ENCODE data around the gene SCUBE3. TPM values are rescaled to one million over a fixed set of nuclear protein-coding genes. Genes with fewer than 3 reads are reported as not detected.

Gene SCUBE3
- total RNA-seq, 3 donors from 2014 or later (not counting 1 experiment from before 2014, with no cell fraction given): 0.25 to 0.31 TPM; not detected in 1

- H3K27ac Mint-ChIP-seq: no peak overlapping the region
- no peak for DNase-seq
- H3K4me1 Mint-ChIP-seq: no peaks in the 10 kb centered on the region
- no peak for ATAC-seq
- no peaks in the 10 kb centered on the region for H3K36me3 Mint-ChIP-seq
- 87% methylated on average over 2 of the region's 2 CpGs for WGBS (ENCODE audit: insufficient coverage)
- H3K9me3 Mint-ChIP-seq: no peaks in the 10 kb centered on the region
- H3K4me3 Mint-ChIP-seq: no peak overlapping the region
- no peaks in the 10 kb centered on the region for H3K36me3 ChIP-seq (ENCODE audit: control insufficient read depth, insufficient read depth, low read length)
- H3K4me1 ChIP-seq (ENCODE audit: control insufficient read depth, insufficient read depth, low read length): no peaks in the 10 kb centered on the region
- no peaks in the 10 kb centered on the region for H3K9me3 ChIP-seq (ENCODE audit: control insufficient read depth, insufficient read depth, low read length)
- no peak for TF ChIP-seq CTCF (IDR thresholded peaks at IDR 0.05)
- intact Hi-C loops (cut with micrococcal nuclease): no loop called here
- peaks cover 17 to 21% of the 10 kb centered on the region in 2 donors for H3K27me3 Mint-ChIP-seq (ENCODE audit: low read depth in 2 of 2)
- no peak overlapping the region for H3K4me3 ChIP-seq (ENCODE audit: low read length)
- H3K27me3 ChIP-seq (ENCODE audit: control insufficient read depth, insufficient read depth, low read length): no peaks in the 10 kb centered on the region
- H3K27ac ChIP-seq (ENCODE audit: low read length): no peak overlapping the region
Observed at GRCh38 chr6:35183935-35184334, 29.8 kb upstream of the SCUBE3 start.

- H3K27ac ChIP-seq (ENCODE audit: low read length): no peak overlapping the region
- DNase-seq: no peak
- H3K4me1 Mint-ChIP-seq: no peaks in the 10 kb centered on the region
- H3K4me3 Mint-ChIP-seq: no peak overlapping the region
- 71% methylated on average over 7 of the region's 9 CpGs for WGBS (ENCODE audit: insufficient coverage)
- no peaks in the 10 kb centered on the region for H3K36me3 Mint-ChIP-seq
- no peaks in the 10 kb centered on the region for H3K27me3 ChIP-seq (ENCODE audit: control insufficient read depth, insufficient read depth, low read length)
- peaks cover 17 to 21% of the 10 kb centered on the region in 2 donors for H3K27me3 Mint-ChIP-seq (ENCODE audit: low read depth in 2 of 2)
- no peak for ATAC-seq
- no peaks in the 10 kb centered on the region for H3K9me3 Mint-ChIP-seq
- no peaks in the 10 kb centered on the region for H3K9me3 ChIP-seq (ENCODE audit: control insufficient read depth, insufficient read depth, low read length)
- H3K4me3 ChIP-seq (ENCODE audit: low read length): no peak overlapping the region
- no peaks in the 10 kb centered on the region for H3K4me1 ChIP-seq (ENCODE audit: control insufficient read depth, insufficient read depth, low read length)
- no peak for TF ChIP-seq CTCF (IDR thresholded peaks at IDR 0.05)
- H3K27ac Mint-ChIP-seq: no peak overlapping the region
- H3K36me3 ChIP-seq (ENCODE audit: control insufficient read depth, insufficient read depth, low read length): no peaks in the 10 kb centered on the region
- intact Hi-C loops (cut with micrococcal nuclease): no loop called here
Observed at GRCh38 chr6:35184580-35185301, 29.0 kb upstream of the SCUBE3 start.

- no peak for TF ChIP-seq CTCF (IDR thresholded peaks at IDR 0.05)
- DNase-seq (no peak), ATAC-seq (no peak)
- Histone ChIP-seq H3K4me3 (ENCODE audit: low read length) (no peak overlapping the region), H3K36me3 (ENCODE audit: control insufficient read depth, insufficient read depth, low read length) (no peaks in the 10 kb centered on the region), H3K9me3 (ENCODE audit: control insufficient read depth, insufficient read depth, low read length) (no peaks in the 10 kb centered on the region), H3K27ac (ENCODE audit: low read length) (no peak overlapping the region), H3K27me3 (ENCODE audit: control insufficient read depth, insufficient read depth, low read length) (no peaks in the 10 kb centered on the region), H3K4me1 (ENCODE audit: control insufficient read depth, insufficient read depth, low read length) (no peaks in the 10 kb centered on the region)
- H3K4me1 Mint-ChIP-seq: no peaks in the 10 kb centered on the region
- 45% methylated on average over 3 of the region's 6 CpGs for WGBS (ENCODE audit: insufficient coverage)
- H3K9me3 Mint-ChIP-seq: no peaks in the 10 kb centered on the region
- H3K27ac Mint-ChIP-seq: no peak overlapping the region
- no peak overlapping the region for H3K4me3 Mint-ChIP-seq
- no peaks in the 10 kb centered on the region for H3K36me3 Mint-ChIP-seq
- intact Hi-C loops (cut with micrococcal nuclease): no loop called here
- peaks cover 17 to 21% of the 10 kb centered on the region in 2 donors for H3K27me3 Mint-ChIP-seq (ENCODE audit: low read depth in 2 of 2)
Observed at GRCh38 chr6:35185302-35185681, 28.5 kb upstream of the SCUBE3 start.

- 75% methylated on average over 1 of the region's 1 CpG for WGBS (ENCODE audit: insufficient coverage)
- no peaks in the 10 kb centered on the region for H3K36me3 ChIP-seq (ENCODE audit: control insufficient read depth, insufficient read depth, low read length)
- H3K4me3 Mint-ChIP-seq: no peak overlapping the region
- H3K27me3 ChIP-seq (ENCODE audit: control insufficient read depth, insufficient read depth, low read length): no peaks in the 10 kb centered on the region
- H3K27ac Mint-ChIP-seq: no peak overlapping the region
- peaks cover 17 to 21% of the 10 kb centered on the region in 2 donors for H3K27me3 Mint-ChIP-seq (ENCODE audit: low read depth in 2 of 2)
- no peaks in the 10 kb centered on the region for H3K9me3 ChIP-seq (ENCODE audit: control insufficient read depth, insufficient read depth, low read length)
- peaks cover 5% of the 10 kb centered on the region for H3K4me1 ChIP-seq (ENCODE audit: control insufficient read depth, insufficient read depth, low read length)
- no peaks in the 10 kb centered on the region for H3K9me3 Mint-ChIP-seq
- no peak for TF ChIP-seq CTCF (IDR thresholded peaks at IDR 0.05)
- DNase-seq: no peak
- ATAC-seq: no peak
- H3K27ac ChIP-seq (ENCODE audit: low read length): no peak overlapping the region
- peaks cover under 1 to 5% of the 10 kb centered on the region in 2 donors for H3K4me1 Mint-ChIP-seq
- no peak overlapping the region for H3K4me3 ChIP-seq (ENCODE audit: low read length)
- intact Hi-C loops (cut with micrococcal nuclease): no loop called here
- H3K36me3 Mint-ChIP-seq: no peaks in the 10 kb centered on the region
Observed at GRCh38 chr6:35185971-35186370, 27.8 kb upstream of the SCUBE3 start.

All from natural killer cell (primary cell).